Uterus (tissue), 4 donors: Measurements from ENCODE around the gene LPAR1. TPM values are rescaled to one million over a fixed set of nuclear protein-coding genes. Genes with fewer than 3 reads are reported as not detected.

ENCODE experiments used
- DNase-seq, 2 donors: peaks; one replicate each; pipeline ENCODE4 v3.0.0-alpha.2; 2019 to 2020
- H3K27ac ChIP-seq, 2 donors: fragments of 200-600 bp; sonication (generic); 1 replicate in 1 of 2; 2 replicates in 1 of 2; pipeline ENCODE4 v1.5.1; 2016 to 2018
- H3K27me3 ChIP-seq, 2 donors: fragments of 200-600 bp; sonication (generic); one replicate each; pipeline ENCODE4 v1.5.1; 2018 to 2019; ENCODE audit warnings: control low read depth in 1 of 2
- H3K36me3 ChIP-seq, 2 donors: fragments of 200-600 bp; sonication (generic); one replicate each; pipeline ENCODE4 v1.5.1; 2019; ENCODE audit warnings: control low read depth in 1 of 2
- H3K4me1 ChIP-seq, 2 donors: fragments of 200-600 bp; sonication (generic); one replicate each; pipeline ENCODE4 v1.5.1; 2018 to 2019; ENCODE audit warnings: control low read depth in 1 of 2
- H3K4me3 ChIP-seq, 2 donors: fragments of 200-600 bp; sonication (generic); 1 replicate in 1 of 2; 2 replicates in 1 of 2; pipeline ENCODE4 v1.5.1; 2018 to 2019; ENCODE audit warnings: mild to moderate bottlenecking in 1 of 2
- H3K9me3 ChIP-seq, 2 donors: fragments of 200-600 bp; sonication (generic); one replicate each; pipeline ENCODE4 v1.5.1; 2019; ENCODE audit warnings: control low read depth in 1 of 2
- CTCF ChIP-seq, 4 experiments: fragments of 200-600 bp in 2 of 4; fragments of 450-650 bp in 2 of 4; sonication (generic) in 2 of 4; IDR thresholded peaks; one replicate each; pipeline ENCODE4 v1.5.1; 2016 to 2019; ENCODE audit warnings: antibody characterized with exemption in 4 of 4, mild to moderate bottlenecking in 2 of 4, moderate library complexity in 1 of 4
- POLR2A ChIP-seq, 2 donors: fragments of 450-650 bp; IDR thresholded peaks; one replicate each; pipeline ENCODE4 v1.6.1; 2016; ENCODE audit warnings: antibody characterized with exemption in 2 of 2, mild to moderate bottlenecking in 1 of 2, moderate library complexity in 1 of 2
- intact Hi-C: fragments of 100-400 bp; cut with DNase I; formaldehyde crosslinking; loops from one replicate; pipeline ENCODE4 v1.15.1; 2023; ENCODE audit warnings: low total_unique reads
- total RNA-seq, 4 donors: library from RNA; depleted of rRNA in 3 of 4; stranded (reverse); fragments of >200 nt in 3 of 4; gene quantifications; one replicate each; pipeline versions ENCODE4 v1.1.0 to v1.2.4, GENCODE V29; 2014 to 2023
- donor health status: DM: yes; HTN: yes; CAD: no.

Gene LPAR1
- total RNA-seq, 4 donors from 2014 or later, result 12.3 to 68.0 (median 51.0) TPM

GRCh38 chr9:111035543-111036428, 2.5 kb downstream of the LPAR1 start:
- H3K4me1 ChIP-seq, result no peaks in the 10 kb centered on the region
- H3K27me3 ChIP-seq, result peaks cover 0 to 7% of the 10 kb centered on the region in 2 donors
- DNase-seq, result no peak
- H3K4me3 ChIP-seq, result peak overlapping the region in 1 of 2 donors; percentile 57
- H3K27ac ChIP-seq, result peak overlapping the region; percentile 82 to 83
- H3K36me3 ChIP-seq, result no peaks in the 10 kb centered on the region
- no peaks in the 10 kb centered on the region for H3K9me3 ChIP-seq
- TF ChIP-seq CTCF (IDR thresholded peaks at IDR 0.05) (no peak), POLR2A (IDR thresholded peaks at IDR 0.05) (no peak)
- intact Hi-C loops, result no loop called here

DNA sequence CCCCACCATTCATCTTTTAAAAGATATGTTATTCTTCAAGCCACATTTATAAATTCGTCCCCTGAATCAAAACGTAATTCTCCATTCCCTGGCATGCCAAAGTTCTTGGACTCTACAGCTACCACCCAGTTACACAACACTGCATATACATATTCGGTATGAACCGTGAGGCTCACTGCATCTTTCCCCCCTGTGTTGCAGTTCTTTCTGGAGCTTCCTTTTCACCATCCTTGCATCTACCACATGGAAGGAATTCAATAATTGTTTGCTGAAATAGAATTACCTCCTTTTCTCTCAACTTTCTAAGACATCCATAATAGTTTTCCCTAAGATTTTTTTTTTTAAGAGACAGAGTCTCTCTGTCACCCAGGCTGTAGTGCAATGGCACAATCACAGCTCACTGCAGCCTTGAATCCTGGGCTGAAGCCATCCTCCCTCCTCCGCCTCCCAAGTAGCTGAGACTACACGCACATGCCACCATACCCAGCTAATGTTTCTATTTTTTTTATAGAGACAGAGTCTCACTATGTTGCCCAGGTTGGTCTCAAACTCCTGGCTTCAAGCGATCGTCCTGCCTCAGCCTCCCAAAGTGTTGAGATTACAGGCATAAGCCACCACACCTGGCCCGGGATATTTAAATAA, 3.3 kb downstream of the LPAR1 start:
- TF ChIP-seq CTCF (IDR thresholded peaks at IDR 0.05) (no peak), POLR2A (IDR thresholded peaks at IDR 0.05) (no peak)
- intact Hi-C loops, result no loop called here

GRCh38 chr9:111034170-111034897, 3.9 kb downstream of the LPAR1 start:
- no peak for TF ChIP-seq CTCF (IDR thresholded peaks at IDR 0.05)
- no peak for TF ChIP-seq POLR2A (IDR thresholded peaks at IDR 0.05)
- no peak for DNase-seq
- peaks cover 0 to 7% of the 10 kb centered on the region in 2 donors for H3K27me3 ChIP-seq
- H3K27ac ChIP-seq, result no peak overlapping the region
- no peaks in the 10 kb centered on the region for H3K9me3 ChIP-seq
- H3K36me3 ChIP-seq, result no peaks in the 10 kb centered on the region
- H3K4me3 ChIP-seq, result no peak overlapping the region
- intact Hi-C loops, result no loop called here
- H3K4me1 ChIP-seq, result no peaks in the 10 kb centered on the region

More for the DNA sequence above, 3.3 kb downstream of the LPAR1 start:
- H3K27me3 ChIP-seq, result peaks cover 0 to 7% of the 10 kb centered on the region in 2 donors
- H3K9me3 ChIP-seq, result no peaks in the 10 kb centered on the region
- no peak for DNase-seq
- H3K27ac ChIP-seq, result peak overlapping the region in 1 of 2 donors; percentile 83
- no peak overlapping the region for H3K4me3 ChIP-seq
- no peaks in the 10 kb centered on the region for H3K36me3 ChIP-seq
- H3K4me1 ChIP-seq, result no peaks in the 10 kb centered on the region

- no peaks in the 10 kb centered on the region for H3K9me3 ChIP-seq
- no peaks in the 10 kb centered on the region for H3K36me3 ChIP-seq
- no peak overlapping the region for H3K4me3 ChIP-seq
- DNase-seq, result no peak
- no peaks in the 10 kb centered on the region for H3K4me1 ChIP-seq
- TF ChIP-seq CTCF (IDR thresholded peaks at IDR 0.05), result no peak
- TF ChIP-seq POLR2A (IDR thresholded peaks at IDR 0.05), result no peak
- H3K27ac ChIP-seq, result no peak overlapping the region
- no peaks in the 10 kb centered on the region for H3K27me3 ChIP-seq
- intact Hi-C loops, result no loop called here
Measured at GRCh38 chr9:111030492-111030891, 7.8 kb downstream of the LPAR1 start.
